Liver (tissue), 3 donors: ENCODE results near the gene PLAC8.

ENCODE experiments used
- CTCF ChIP-seq: fragments of 150-350 bp; IDR thresholded peaks from 2 replicates; pipeline ENCODE4 v1.5.1; 2017; ENCODE audit warnings: improper control_type of control experiment, low read depth, low read length; ENCODE audit not compliant: missing input control
- GABPA ChIP-seq, 2 donors: IDR thresholded peaks in 1 of 2; conservative IDR thresholded peaks in 1 of 2; 2 replicates each; pipeline ENCODE4 v1.6.1; 2016; ENCODE audit warnings: antibody characterized with exemption in 2 of 2, mild to moderate bottlenecking in 1 of 2, moderate library complexity in 1 of 2
- RAD21 ChIP-seq, 2 donors: IDR thresholded peaks; 2 replicates each; pipeline ENCODE4 v1.6.1; 2016; ENCODE audit warnings: antibody characterized with exemption in 2 of 2, mild to moderate bottlenecking in 2 of 2
- REST ChIP-seq: IDR thresholded peaks from 2 replicates; pipeline ENCODE4 v1.6.1; 2016; ENCODE audit warnings: antibody characterized with exemption, mild to moderate bottlenecking
- donor health status: healthy.
- donor health status: healthy.

- TF ChIP-seq CTCF (peak; percentile 2), RAD21 (IDR thresholded peaks at IDR 0.05) (peak in 1 of 2 donors; percentile 18), REST (no peak), GABPA (IDR thresholded peaks at IDR 0.05 in 1 of 2, conservative IDR thresholded peaks at IDR 0.05 in 1 of 2) (no peak)
Measured at GRCh38 chr4:83083925-83084475, 30.5 kb downstream of the PLAC8 start.
